Hepatocyte (in vitro differentiated cells): ENCODE data around the gene SMARCA5.

Source experiments
- EZH2 ChIP-seq: fragments of 200-600 bp; sonication (generic); IDR thresholded peaks from 2 replicates; pipeline ENCODE4 v1.6.1; 2016; ENCODE audit warnings: antibody characterized with exemption, mild to moderate bottlenecking, borderline replicate concordance
- EZH2phosphoT487 ChIP-seq: fragments of 200-600 bp; sonication (generic); IDR thresholded peaks from one replicate; pipeline ENCODE4 v1.6.1; 2018; ENCODE audit warnings: antibody characterized with exemption, mild to moderate bottlenecking, low read depth, moderate library complexity; ENCODE audit not compliant: unreplicated experiment, severe bottlenecking
- TF ChIP-seq, protein P1 (sequence below): fragments of 200-600 bp; sonication (generic); IDR thresholded peaks from 2 replicates; pipeline ENCODE4 v1.5.1; 2016; ENCODE audit warnings: antibody characterized with exemption, mild to moderate bottlenecking; ENCODE audit not compliant: poor library complexity

DNA sequence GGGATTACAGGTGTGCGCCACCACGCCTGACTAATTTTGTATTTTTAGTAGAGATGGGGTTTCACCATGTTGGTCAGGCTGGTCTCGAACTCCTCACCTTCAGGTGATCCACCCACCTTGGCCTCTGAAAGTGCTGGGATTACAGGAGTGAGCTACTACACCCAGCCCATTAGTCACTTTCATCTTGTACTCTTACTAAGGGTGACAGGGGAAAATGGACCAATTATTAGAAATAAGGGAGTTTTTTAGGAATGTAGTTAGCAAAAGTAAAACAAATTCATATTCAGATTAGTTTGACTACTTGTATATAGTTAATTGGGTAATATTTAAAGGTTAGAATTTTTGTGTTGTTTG, 26.1 kb downstream of the SMARCA5 start:
- TF ChIP-seq, protein P1, sequence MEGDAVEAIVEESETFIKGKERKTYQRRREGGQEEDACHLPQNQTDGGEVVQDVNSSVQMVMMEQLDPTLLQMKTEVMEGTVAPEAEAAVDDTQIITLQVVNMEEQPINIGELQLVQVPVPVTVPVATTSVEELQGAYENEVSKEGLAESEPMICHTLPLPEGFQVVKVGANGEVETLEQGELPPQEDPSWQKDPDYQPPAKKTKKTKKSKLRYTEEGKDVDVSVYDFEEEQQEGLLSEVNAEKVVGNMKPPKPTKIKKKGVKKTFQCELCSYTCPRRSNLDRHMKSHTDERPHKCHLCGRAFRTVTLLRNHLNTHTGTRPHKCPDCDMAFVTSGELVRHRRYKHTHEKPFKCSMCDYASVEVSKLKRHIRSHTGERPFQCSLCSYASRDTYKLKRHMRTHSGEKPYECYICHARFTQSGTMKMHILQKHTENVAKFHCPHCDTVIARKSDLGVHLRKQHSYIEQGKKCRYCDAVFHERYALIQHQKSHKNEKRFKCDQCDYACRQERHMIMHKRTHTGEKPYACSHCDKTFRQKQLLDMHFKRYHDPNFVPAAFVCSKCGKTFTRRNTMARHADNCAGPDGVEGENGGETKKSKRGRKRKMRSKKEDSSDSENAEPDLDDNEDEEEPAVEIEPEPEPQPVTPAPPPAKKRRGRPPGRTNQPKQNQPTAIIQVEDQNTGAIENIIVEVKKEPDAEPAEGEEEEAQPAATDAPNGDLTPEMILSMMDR, result no peak
- TF ChIP-seq EZH2phosphoT487 (no peak), EZH2 (no peak)
